ENCODE data around the gene AKT3. TPM values are rescaled to one million over a fixed set of nuclear protein-coding genes. Genes with fewer than 3 reads are reported as not detected.

The AKT3 gene
- polyA plus RNA-seq, 3 donors: 0.81 to 1.7 (median 1.4) TPM

DNA sequence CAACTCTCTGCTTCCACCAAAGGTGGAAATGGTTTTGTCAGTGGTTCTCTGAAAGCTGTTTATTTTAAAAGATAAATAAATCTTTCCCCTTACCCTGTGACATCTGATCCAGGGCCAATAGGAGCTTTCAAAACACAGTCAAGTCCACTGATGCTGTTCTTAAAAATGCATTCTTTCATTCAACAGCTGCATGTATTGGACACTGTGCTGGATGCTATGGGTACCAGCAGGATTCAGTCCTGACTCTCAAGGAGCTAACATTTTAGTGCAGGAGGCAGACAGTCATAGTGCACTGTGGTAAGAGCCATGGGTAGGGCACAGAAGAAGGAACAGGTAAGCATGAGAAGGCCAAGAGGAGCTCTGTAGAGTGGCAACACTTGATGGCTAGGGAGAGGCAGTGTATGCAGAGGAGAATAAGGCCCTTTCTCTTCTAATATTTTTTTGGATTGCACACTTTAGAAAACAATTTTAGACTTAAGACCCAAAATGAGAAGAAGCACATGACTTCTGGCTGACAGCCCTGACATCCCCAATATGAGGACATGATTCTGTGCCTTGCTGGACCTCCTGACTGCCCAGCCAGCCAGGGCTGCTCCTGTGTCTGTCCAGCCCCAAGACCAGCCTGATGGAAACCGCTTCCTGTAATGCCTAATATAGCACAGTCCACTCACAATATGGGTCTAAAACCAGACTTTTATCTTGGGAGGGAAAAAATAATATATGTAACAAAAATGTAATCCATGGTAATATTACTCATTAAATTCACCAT is 386.9 kb downstream of the AKT3 start:
- H3K36me3 Mint-ChIP-seq: peaks cover 21 to 28% of the 10 kb centered on the region in 2 donors
- no peaks in the 10 kb centered on the region for H4K20me1 ChIP-seq (ENCODE audit: insufficient read depth, low read length)

DNA sequence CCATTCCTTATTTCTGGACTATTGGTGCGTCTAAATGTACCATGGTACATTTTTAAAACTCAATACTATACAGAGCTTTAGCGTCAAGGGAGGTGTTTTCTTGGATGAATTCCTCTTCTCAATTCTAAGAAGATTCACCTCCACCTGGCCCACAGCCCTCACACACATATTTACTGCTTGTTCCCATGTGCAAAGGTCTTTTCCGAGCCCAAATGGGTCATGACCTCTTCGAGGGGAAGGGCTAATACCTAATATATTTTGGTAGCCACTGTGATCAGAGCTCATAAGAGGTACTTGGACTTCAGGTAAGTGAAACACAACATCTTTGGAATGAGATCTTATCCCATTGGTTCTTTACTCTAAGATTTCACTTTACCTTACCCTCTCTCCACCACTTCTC is 388.3 kb downstream of the AKT3 start:
- Mint-ChIP-seq H3K4me1 (peaks cover 9% of the 10 kb centered on the region), H3K36me3 (peaks cover 22 to 30% of the 10 kb centered on the region in 2 donors), H3K9me3 (peaks cover 0 to 2% (median 0%) of the 10 kb centered on the region in 7 donors), H3K27me3 (ENCODE audit: low read depth in 3 of 3) (no peaks in the 10 kb centered on the region), H3K27ac (no peak overlapping the region), H3K4me3 (no peak overlapping the region)
- no peaks in the 10 kb centered on the region for H3K36me3 ChIP-seq (replicated peaks in 1 of 2; ENCODE audit: control insufficient read depth in 1 of 2, insufficient read depth in 2 of 2, low read length in 2 of 2)
- H3K4me2 ChIP-seq (replicated peaks; ENCODE audit: extremely low read depth, low read length, poor library complexity, severe bottlenecking): no peak overlapping the region
- intact Hi-C loops (cut with micrococcal nuclease): no loop called here
- H3K79me2 ChIP-seq (ENCODE audit: insufficient read depth, low read length): no peaks in the 10 kb centered on the region
- H3K27me3 ChIP-seq (ENCODE audit: control insufficient read depth in 2 of 2, insufficient read depth in 2 of 2, low read length in 2 of 2): no peaks in the 10 kb centered on the region
- no CpG with 5 or more reads among the region's 4 CpGs for WGBS (ENCODE audit: insufficient coverage)
- H3K9me3 ChIP-seq (replicated peaks in 1 of 2; ENCODE audit: control insufficient read depth in 1 of 2, insufficient read depth in 1 of 2, low read length in 2 of 2): no peaks in the 10 kb centered on the region
- no peak overlapping the region for H3K9ac ChIP-seq (ENCODE audit: insufficient read depth, low read length, poor library complexity, severe bottlenecking)
- DNase-seq: no peak
- TF ChIP-seq, protein P1, sequence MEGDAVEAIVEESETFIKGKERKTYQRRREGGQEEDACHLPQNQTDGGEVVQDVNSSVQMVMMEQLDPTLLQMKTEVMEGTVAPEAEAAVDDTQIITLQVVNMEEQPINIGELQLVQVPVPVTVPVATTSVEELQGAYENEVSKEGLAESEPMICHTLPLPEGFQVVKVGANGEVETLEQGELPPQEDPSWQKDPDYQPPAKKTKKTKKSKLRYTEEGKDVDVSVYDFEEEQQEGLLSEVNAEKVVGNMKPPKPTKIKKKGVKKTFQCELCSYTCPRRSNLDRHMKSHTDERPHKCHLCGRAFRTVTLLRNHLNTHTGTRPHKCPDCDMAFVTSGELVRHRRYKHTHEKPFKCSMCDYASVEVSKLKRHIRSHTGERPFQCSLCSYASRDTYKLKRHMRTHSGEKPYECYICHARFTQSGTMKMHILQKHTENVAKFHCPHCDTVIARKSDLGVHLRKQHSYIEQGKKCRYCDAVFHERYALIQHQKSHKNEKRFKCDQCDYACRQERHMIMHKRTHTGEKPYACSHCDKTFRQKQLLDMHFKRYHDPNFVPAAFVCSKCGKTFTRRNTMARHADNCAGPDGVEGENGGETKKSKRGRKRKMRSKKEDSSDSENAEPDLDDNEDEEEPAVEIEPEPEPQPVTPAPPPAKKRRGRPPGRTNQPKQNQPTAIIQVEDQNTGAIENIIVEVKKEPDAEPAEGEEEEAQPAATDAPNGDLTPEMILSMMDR (IDR thresholded peaks at IDR 0.05): no peak
- H3K27ac ChIP-seq (ENCODE audit: low read depth in 1 of 2, low read length in 2 of 2): no peak overlapping the region
- peaks cover 12 to 15% of the 10 kb centered on the region in 2 donors for H3K4me1 ChIP-seq (ENCODE audit: control insufficient read depth in 1 of 2, insufficient read depth in 2 of 2, low read length in 2 of 2)
- H4K20me1 ChIP-seq (ENCODE audit: insufficient read depth, low read length): no peaks in the 10 kb centered on the region
- no peak overlapping the region for H3K4me3 ChIP-seq (replicated peaks in 1 of 3; ENCODE audit: low read depth in 2 of 3, low read length in 3 of 3)
- H2AFZ ChIP-seq (ENCODE audit: insufficient read depth, low read depth, low read length, poor library complexity, severe bottlenecking): no peak overlapping the region

More for the DNA sequence above, 386.9 kb downstream of the AKT3 start:
- TF ChIP-seq, protein P1 (IDR thresholded peaks at IDR 0.05): no peak
- Histone ChIP-seq H3K9me3 (replicated peaks in 1 of 2; ENCODE audit: control insufficient read depth in 1 of 2, insufficient read depth in 1 of 2, low read length in 2 of 2) (no peaks in the 10 kb centered on the region), H2AFZ (ENCODE audit: insufficient read depth, low read depth, low read length, poor library complexity, severe bottlenecking) (no peak overlapping the region), H3K27ac (ENCODE audit: low read depth in 1 of 2, low read length in 2 of 2) (no peak overlapping the region), H3K4me3 (replicated peaks in 1 of 3; ENCODE audit: low read depth in 2 of 3, low read length in 3 of 3) (no peak overlapping the region), H3K27me3 (ENCODE audit: control insufficient read depth in 2 of 2, insufficient read depth in 2 of 2, low read length in 2 of 2) (no peaks in the 10 kb centered on the region), H3K4me1 (ENCODE audit: control insufficient read depth in 1 of 2, insufficient read depth in 2 of 2, low read length in 2 of 2) (peaks cover 12 to 15% of the 10 kb centered on the region in 2 donors), H3K4me2 (replicated peaks; ENCODE audit: extremely low read depth, low read length, poor library complexity, severe bottlenecking) (no peak overlapping the region), H3K9ac (ENCODE audit: insufficient read depth, low read length, poor library complexity, severe bottlenecking) (no peak overlapping the region), H3K79me2 (ENCODE audit: insufficient read depth, low read length) (no peaks in the 10 kb centered on the region), H3K36me3 (replicated peaks in 1 of 2; ENCODE audit: control insufficient read depth in 1 of 2, insufficient read depth in 2 of 2, low read length in 2 of 2) (no peaks in the 10 kb centered on the region)
- intact Hi-C loops (cut with micrococcal nuclease): no loop called here
- H3K27ac Mint-ChIP-seq: no peak overlapping the region
- peaks cover 0 to 2% (median 0%) of the 10 kb centered on the region in 7 donors for H3K9me3 Mint-ChIP-seq
- DNase-seq: no peak
- H3K4me1 Mint-ChIP-seq: peaks cover 9% of the 10 kb centered on the region
- no CpG with 5 or more reads among the region's 1 CpG for WGBS (ENCODE audit: insufficient coverage)
- H3K27me3 Mint-ChIP-seq (ENCODE audit: low read depth in 3 of 3): no peaks in the 10 kb centered on the region
- H3K4me3 Mint-ChIP-seq: no peak overlapping the region

All from CD14-positive monocyte (primary cell).